Adrenal gland (tissue), 12 donors: ENCODE results near the gene ARHGEF40. TPM values are rescaled to one million over a fixed set of nuclear protein-coding genes. Genes with fewer than 3 reads are reported as not detected.
A peak's percentile ranks its signal among the peaks of the same experiment; 100 is the strongest.

Experiments used
- DNase-seq, 7 donors: peaks; one replicate each; pipeline ENCODE4 v3.0.0-alpha.2; 2019 to 2020
- H3K27ac ChIP-seq, 5 donors: fragments of 200-600 bp; sonication (generic) in 4 of 5; 1 replicate in 3 of 5; 2 replicates in 2 of 5; pipeline versions ENCODE4 v1.5.1 to v1.8.0; 2016 to 2020; ENCODE audit warnings: mild to moderate bottlenecking in 1 of 5
- H3K27me3 ChIP-seq: fragments of 200-600 bp; 2 replicates; pipeline ENCODE4 v1.8.0; 2021
- H3K36me3 ChIP-seq, 2 donors: fragments of 200-600 bp; replicated peaks in 1 of 2; 1 replicate in 1 of 2; 2 replicates in 1 of 2; pipeline versions ENCODE4 v1.5.1 to v1.8.0; 2018 to 2022
- H3K4me1 ChIP-seq, 2 donors: fragments of 200-600 bp; replicated peaks in 1 of 2; 1 replicate in 1 of 2; 2 replicates in 1 of 2; pipeline versions ENCODE4 v1.5.1 to v1.8.0; 2018 to 2021
- H3K4me3 ChIP-seq, 4 donors: fragments of 200-600 bp; sonication (generic) in 3 of 4; one replicate each; pipeline ENCODE4 v1.5.1; 2016 to 2018
- H3K9me3 ChIP-seq, 3 donors: fragments of 200-600 bp; sonication (generic) in 1 of 3; replicated peaks in 1 of 3; 1 replicate in 2 of 3; 2 replicates in 1 of 3; pipeline versions ENCODE4 v1.5.1 to v1.8.0; 2016 to 2021
- CTCF ChIP-seq, 6 experiments: fragments of 450-650 bp in 4 of 6; fragments of 200-600 bp in 2 of 6; sonication (generic) in 1 of 6; IDR thresholded peaks; 1 replicate in 5 of 6; 2 replicates in 1 of 6; pipeline versions ENCODE4 v1.5.1 to v1.8.0; 2016 to 2021; ENCODE audit warnings: antibody characterized with exemption in 6 of 6, mild to moderate bottlenecking in 2 of 6, moderate library complexity in 1 of 6
- POLR2A ChIP-seq, 2 donors: fragments of 450-650 bp; IDR thresholded peaks; one replicate each; pipeline ENCODE4 v1.6.1; 2017; ENCODE audit warnings: antibody characterized with exemption in 2 of 2, mild to moderate bottlenecking in 2 of 2, moderate library complexity in 1 of 2
- WGBS, 4 donors: extraction: QIAGEN DNeasy Blood & Tissue Kit in 2 of 4; methylation state at CpG; one replicate each; pipeline versions ENCODE4 v1.1.5 to v1.1.7; 2013 to 2017; 5-methylcytosine and 5-hydroxymethylcytosine counted together
- intact Hi-C, 2 donors: fragments of 100-400 bp; cut with DNase I; formaldehyde crosslinking; loops; one replicate each; pipeline versions ENCODE4 v1.14.1 to v1.15.0; 2022 to 2023
- polyA plus RNA-seq, 3 donors: library from polyadenylated mRNA; stranded (reverse); fragments of 200-250 nt in 2 of 3; fragments of 350-450 nt in 1 of 3; fragmentation: Illumina TruSeq in 1 of 3; extraction: RNeasy Lipid Tissue Mini Kit (QIAGEN cat#74804) in 1 of 3; gene quantifications; one replicate each; pipeline ENCODE4 v1.2.3, GENCODE V29; 2013 to 2014
- total RNA-seq, 9 donors: library from RNA; depleted of rRNA in 4 of 9; stranded (reverse); fragments of >200 nt in 4 of 9; fragments of 120-200 nt in 1 of 9; fragmentation: NEBNext Ultra II Directional in 1 of 9; extraction: Animal tissue kit (Norgen Biotek cat#: 25700) in 1 of 9; gene quantifications; one replicate each; pipeline versions ENCODE4 v1.1.0 to v1.2.4, GENCODE V29; 2013 to 2023
- donor health status: healthy with polysubstance abuse.
- donor health status: Bipolar disorder and iron deficiency.
- donor health status: DM: yes; HTN: yes; CAD: no.
- donor health status: DM: no; HTN: no; CAD: no.
- donor health status: DM: no; HTN: no; CAD: no.
- donor health status: DM: yes; HTN: yes; CAD: no.

Gene ARHGEF40
- total and polyA plus RNA-seq, 12 donors: 48.7 to 258 (median 134) TPM

- intact Hi-C loops: loop anchor here (5.0 kb wide), 2 partner anchors 70 to 75 kb away; no protein-coding TSS in a partner anchor
- Histone ChIP-seq H3K27me3 (no peaks in the 10 kb centered on the region), H3K9me3 (no peaks in the 10 kb centered on the region), H3K4me3 (no peak overlapping the region), H3K36me3 (peaks cover 0 to 58% of the 10 kb centered on the region in 2 donors), H3K4me1 (peaks cover 13 to 39% of the 10 kb centered on the region in 2 donors), H3K27ac (peak overlapping the region in 3 of 5 donors; percentile 24 to 79 (median 68))
- peak in 1 of 2 donors; percentile 31 for TF ChIP-seq POLR2A (IDR thresholded peaks at IDR 0.05)
- peak; percentile 99 to 100 (median 100) for TF ChIP-seq CTCF (IDR thresholded peaks at IDR 0.05)
- DNase-seq: peak; percentile 81 to 95 (median 90)
- 34 to 71% (median 40%) methylated on average over 7 to 59 of the region's 59 CpGs for WGBS, 4 donors
These were observed 22.3 kb downstream of the ARHGEF40 start for GRCh38 chr14:21092273-21093011.

GRCh38 chr14:21093018-21093417 lies 22.9 kb downstream of the ARHGEF40 start:
- H3K4me1 ChIP-seq: peaks cover 14 to 40% of the 10 kb centered on the region in 2 donors
- DNase-seq: peak in 2 of 7 donors; percentile 25 to 56
- no peak overlapping the region for H3K27ac ChIP-seq
- peaks cover 0 to 52% of the 10 kb centered on the region in 2 donors for H3K36me3 ChIP-seq
- no peaks in the 10 kb centered on the region for H3K9me3 ChIP-seq
- H3K27me3 ChIP-seq: no peaks in the 10 kb centered on the region
- TF ChIP-seq POLR2A (IDR thresholded peaks at IDR 0.05): no peak
- no peak for TF ChIP-seq CTCF (IDR thresholded peaks at IDR 0.05)
- no peak overlapping the region for H3K4me3 ChIP-seq
- WGBS, 4 donors: 70 to 81% (median 76%) methylated on average over 21 to 36 of the region's 36 CpGs
- intact Hi-C loops: loop anchor here (5.0 kb wide), 2 partner anchors 71 to 76 kb away; no protein-coding TSS in a partner anchor

- WGBS, 4 donors: 44 to 54% (median 48%) methylated on average over 6 to 7 of the region's 7 CpGs
- Histone ChIP-seq H3K27ac (no peak overlapping the region), H3K27me3 (no peaks in the 10 kb centered on the region), H3K4me1 (peaks cover 16 to 41% of the 10 kb centered on the region in 2 donors), H3K9me3 (no peaks in the 10 kb centered on the region), H3K36me3 (peaks cover 0 to 42% of the 10 kb centered on the region in 2 donors), H3K4me3 (no peak overlapping the region)
- peak in 1 of 7 donors; percentile 53 for DNase-seq
- TF ChIP-seq CTCF (IDR thresholded peaks at IDR 0.05): no peak
- TF ChIP-seq POLR2A (IDR thresholded peaks at IDR 0.05): no peak
- intact Hi-C loops: loop anchor here (5.0 kb wide), 2 partner anchors 72 to 77 kb away; no protein-coding TSS in a partner anchor
These were observed 23.9 kb downstream of the ARHGEF40 start for GRCh38 chr14:21093769-21094681.
